SH-SY5Y (cell line): ENCODE data around the gene PCGF5.

Source experiments
- GATA2 ChIP-seq: IDR thresholded peaks from 2 replicates; pipeline ENCODE4 v1.6.1; 2011; ENCODE audit warnings: mild to moderate bottlenecking, low read depth, low read length
- GATA3 ChIP-seq: IDR thresholded peaks from 2 replicates; pipeline ENCODE4 v1.6.1; 2011; ENCODE audit warnings: low read depth, mild to moderate bottlenecking, low read length, moderate library complexity

GRCh38 chr10:91312382-91312733 is 91.9 kb downstream of the PCGF5 start:
- TF ChIP-seq GATA2: no peak
- no peak for TF ChIP-seq GATA3
